SU-DHL-6 (cell line): Measurements from ENCODE around the gene RPS26.

ENCODE experiments used
- CTCF ChIP-seq: fragments of 200-600 bp; sonication (generic); IDR thresholded peaks from one replicate; pipeline ENCODE4 v1.5.1; 2017; ENCODE audit warnings: antibody characterized with exemption, mild to moderate bottlenecking, low read length, moderate library complexity; ENCODE audit not compliant: insufficient read depth, poor library complexity, severe bottlenecking
- EZH2phosphoT487 ChIP-seq: fragments of 200-600 bp; sonication (generic), shearing (Covaris generic); conservative IDR thresholded peaks from 2 replicates; pipeline ENCODE4 v1.6.1; 2018; ENCODE audit warnings: mild to moderate bottlenecking, antibody characterized with exemption, low read length, moderate library complexity, mixed read lengths

GRCh38 chr12:56034586-56035332 lies 7.0 kb upstream of the RPS26 start:
- TF ChIP-seq CTCF (no peak), EZH2phosphoT487 (no peak)
